ENCODE data around the gene OR52E6. TPM values are rescaled to one million over a fixed set of nuclear protein-coding genes. Genes with fewer than 3 reads are reported as not detected.

OR52E6 gene
- total RNA-seq, 1 experiment from 2014 or later, result not detected

- TF ChIP-seq, protein P1, sequence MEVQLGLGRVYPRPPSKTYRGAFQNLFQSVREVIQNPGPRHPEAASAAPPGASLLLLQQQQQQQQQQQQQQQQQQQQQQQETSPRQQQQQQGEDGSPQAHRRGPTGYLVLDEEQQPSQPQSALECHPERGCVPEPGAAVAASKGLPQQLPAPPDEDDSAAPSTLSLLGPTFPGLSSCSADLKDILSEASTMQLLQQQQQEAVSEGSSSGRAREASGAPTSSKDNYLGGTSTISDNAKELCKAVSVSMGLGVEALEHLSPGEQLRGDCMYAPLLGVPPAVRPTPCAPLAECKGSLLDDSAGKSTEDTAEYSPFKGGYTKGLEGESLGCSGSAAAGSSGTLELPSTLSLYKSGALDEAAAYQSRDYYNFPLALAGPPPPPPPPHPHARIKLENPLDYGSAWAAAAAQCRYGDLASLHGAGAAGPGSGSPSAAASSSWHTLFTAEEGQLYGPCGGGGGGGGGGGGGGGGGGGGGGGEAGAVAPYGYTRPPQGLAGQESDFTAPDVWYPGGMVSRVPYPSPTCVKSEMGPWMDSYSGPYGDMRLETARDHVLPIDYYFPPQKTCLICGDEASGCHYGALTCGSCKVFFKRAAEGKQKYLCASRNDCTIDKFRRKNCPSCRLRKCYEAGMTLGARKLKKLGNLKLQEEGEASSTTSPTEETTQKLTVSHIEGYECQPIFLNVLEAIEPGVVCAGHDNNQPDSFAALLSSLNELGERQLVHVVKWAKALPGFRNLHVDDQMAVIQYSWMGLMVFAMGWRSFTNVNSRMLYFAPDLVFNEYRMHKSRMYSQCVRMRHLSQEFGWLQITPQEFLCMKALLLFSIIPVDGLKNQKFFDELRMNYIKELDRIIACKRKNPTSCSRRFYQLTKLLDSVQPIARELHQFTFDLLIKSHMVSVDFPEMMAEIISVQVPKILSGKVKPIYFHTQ (CRISPR knock-in tag; IDR thresholded peaks at IDR 0.05), result no peak
- TF ChIP-seq PRRX2 (CRISPR knock-in tag; IDR thresholded peaks at IDR 0.05), result no peak
- TF ChIP-seq CREM (CRISPR knock-in tag; IDR thresholded peaks at IDR 0.05), result no peak
- TF ChIP-seq STAT6 (CRISPR knock-in tag; conservative IDR thresholded peaks at IDR 0.05; ENCODE audit: low read depth), result no peak
- no peak for TF ChIP-seq ZNF219 (CRISPR knock-in tag; IDR thresholded peaks at IDR 0.05; ENCODE audit: borderline replicate concordance)
- no peak for TF ChIP-seq NR2C2 (CRISPR knock-in tag; IDR thresholded peaks at IDR 0.05)
- no peak for TF ChIP-seq ZNF396 (CRISPR knock-in tag; IDR thresholded peaks at IDR 0.05; ENCODE audit: borderline replicate concordance)
Measured at GRCh38 chr11:5818245-5818886, 23.3 kb downstream of the OR52E6 start (continued).

DNA sequence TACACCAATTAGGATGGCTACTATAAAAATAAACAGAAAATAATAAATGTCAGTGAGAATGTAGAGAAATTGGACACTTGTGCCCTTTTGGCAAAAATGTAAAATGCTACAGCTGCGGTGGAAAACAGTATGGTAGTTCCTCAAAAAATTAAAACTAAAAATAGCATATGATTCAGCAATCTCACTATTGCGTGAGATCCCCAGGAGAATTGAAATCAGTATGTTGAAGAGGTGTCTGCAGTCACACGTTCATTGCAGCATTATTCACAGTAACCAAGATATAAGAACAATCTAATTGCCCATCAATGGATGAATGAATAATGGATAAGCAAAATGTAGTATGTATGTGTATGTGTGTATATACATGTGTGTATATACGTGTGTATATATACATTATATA is 26.2 kb downstream of the OR52E6 start:
- H3K27ac Mint-ChIP-seq, result no peak overlapping the region
- no peak for DNase-seq (ENCODE audit: low spot score)
- no peak overlapping the region for H3K4me3 Mint-ChIP-seq
- no peak for ATAC-seq
- ChIA-PET POLR2A (no interaction called here), CTCF (no interaction called here)
- no peaks in the 10 kb centered on the region for H3K36me3 Mint-ChIP-seq
- no peaks in the 10 kb centered on the region for H3K27me3 Mint-ChIP-seq (ENCODE audit: low read depth)
- peaks cover 12% of the 10 kb centered on the region for H3K4me1 Mint-ChIP-seq
- no peaks in the 10 kb centered on the region for H3K9me3 Mint-ChIP-seq
- TF ChIP-seq CDX4 (CRISPR knock-in tag; IDR thresholded peaks at IDR 0.05; ENCODE audit: borderline replicate concordance) (no peak), SP1 (CRISPR knock-in tag; conservative IDR thresholded peaks at IDR 0.05) (no peak)
- TF ChIP-seq, protein P2, sequence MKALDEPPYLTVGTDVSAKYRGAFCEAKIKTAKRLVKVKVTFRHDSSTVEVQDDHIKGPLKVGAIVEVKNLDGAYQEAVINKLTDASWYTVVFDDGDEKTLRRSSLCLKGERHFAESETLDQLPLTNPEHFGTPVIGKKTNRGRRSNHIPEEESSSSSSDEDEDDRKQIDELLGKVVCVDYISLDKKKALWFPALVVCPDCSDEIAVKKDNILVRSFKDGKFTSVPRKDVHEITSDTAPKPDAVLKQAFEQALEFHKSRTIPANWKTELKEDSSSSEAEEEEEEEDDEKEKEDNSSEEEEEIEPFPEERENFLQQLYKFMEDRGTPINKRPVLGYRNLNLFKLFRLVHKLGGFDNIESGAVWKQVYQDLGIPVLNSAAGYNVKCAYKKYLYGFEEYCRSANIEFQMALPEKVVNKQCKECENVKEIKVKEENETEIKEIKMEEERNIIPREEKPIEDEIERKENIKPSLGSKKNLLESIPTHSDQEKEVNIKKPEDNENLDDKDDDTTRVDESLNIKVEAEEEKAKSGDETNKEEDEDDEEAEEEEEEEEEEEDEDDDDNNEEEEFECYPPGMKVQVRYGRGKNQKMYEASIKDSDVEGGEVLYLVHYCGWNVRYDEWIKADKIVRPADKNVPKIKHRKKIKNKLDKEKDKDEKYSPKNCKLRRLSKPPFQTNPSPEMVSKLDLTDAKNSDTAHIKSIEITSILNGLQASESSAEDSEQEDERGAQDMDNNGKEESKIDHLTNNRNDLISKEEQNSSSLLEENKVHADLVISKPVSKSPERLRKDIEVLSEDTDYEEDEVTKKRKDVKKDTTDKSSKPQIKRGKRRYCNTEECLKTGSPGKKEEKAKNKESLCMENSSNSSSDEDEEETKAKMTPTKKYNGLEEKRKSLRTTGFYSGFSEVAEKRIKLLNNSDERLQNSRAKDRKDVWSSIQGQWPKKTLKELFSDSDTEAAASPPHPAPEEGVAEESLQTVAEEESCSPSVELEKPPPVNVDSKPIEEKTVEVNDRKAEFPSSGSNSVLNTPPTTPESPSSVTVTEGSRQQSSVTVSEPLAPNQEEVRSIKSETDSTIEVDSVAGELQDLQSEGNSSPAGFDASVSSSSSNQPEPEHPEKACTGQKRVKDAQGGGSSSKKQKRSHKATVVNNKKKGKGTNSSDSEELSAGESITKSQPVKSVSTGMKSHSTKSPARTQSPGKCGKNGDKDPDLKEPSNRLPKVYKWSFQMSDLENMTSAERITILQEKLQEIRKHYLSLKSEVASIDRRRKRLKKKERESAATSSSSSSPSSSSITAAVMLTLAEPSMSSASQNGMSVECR (CRISPR knock-in tag; IDR thresholded peaks at IDR 0.05; ENCODE audit: borderline replicate concordance), result no peak

Data from WTC11 (cell line).